Skeletal muscle satellite cell (primary cell): ENCODE results near the gene RTKN2.
A peak's percentile ranks its signal among the peaks of the same experiment; 100 is the strongest.
"Not testable (repeated sequence)": the region's sequence is repeated elsewhere in the genome, so short reads cannot be mapped to it uniquely, and the experiment has no call there.

ENCODE experiments used
- H3K27me3 ChIP-seq: 2 replicates; pipeline ENCODE4 v1.7.0; 2013; ENCODE audit warnings: low read length; ENCODE audit not compliant: control insufficient read depth, insufficient read depth
- H3K36me3 ChIP-seq: 2 replicates; pipeline ENCODE4 v1.7.0; 2013; ENCODE audit warnings: mild to moderate bottlenecking, control low read depth, low read length; ENCODE audit not compliant: insufficient read depth
- H3K4me1 ChIP-seq: 2 replicates; pipeline ENCODE4 v1.7.0; 2013; ENCODE audit warnings: low read length; ENCODE audit not compliant: control insufficient read depth, insufficient read depth
- H3K4me2 ChIP-seq: 2 replicates; pipeline ENCODE4 v1.7.0; 2013; ENCODE audit warnings: mild to moderate bottlenecking, low read length
- H3K4me3 ChIP-seq: 2 replicates; pipeline ENCODE4 v1.7.0; 2013; ENCODE audit warnings: low read length
- H3K9ac ChIP-seq: 2 replicates; pipeline ENCODE4 v1.7.0; 2013; ENCODE audit warnings: mild to moderate bottlenecking, low read depth, low read length, moderate library complexity
- H3K9me3 ChIP-seq: replicated peaks from 2 replicates; pipeline ENCODE4 v1.7.0; 2013; ENCODE audit warnings: mild to moderate bottlenecking, control low read depth, low read length

RTKN2 gene

DNA sequence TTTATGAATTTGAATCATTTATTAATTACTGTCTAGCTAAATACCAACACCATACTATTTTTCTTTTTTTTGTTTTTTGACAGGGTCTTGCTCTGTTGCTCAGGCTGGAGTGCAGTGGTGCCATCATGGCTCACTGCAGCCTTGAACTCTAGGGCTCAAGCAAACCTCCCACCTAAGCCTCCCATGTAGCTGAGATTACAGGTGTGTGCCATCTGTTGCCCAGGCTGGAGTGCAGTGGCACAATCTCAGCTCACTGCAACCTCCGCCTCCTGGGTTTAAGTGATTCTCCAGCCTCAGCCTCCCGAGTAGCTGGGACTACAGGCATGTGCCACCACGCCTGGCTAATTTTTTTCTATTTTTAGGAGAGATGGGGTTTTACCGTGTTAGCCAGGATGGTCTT is 27.1 kb downstream of the RTKN2 start:
- H3K4me1 ChIP-seq: peaks cover 68% of the 10 kb centered on the region
- H3K4me2 ChIP-seq, H3K4me3 ChIP-seq, H3K27me3 ChIP-seq, H3K36me3 ChIP-seq, H3K9ac ChIP-seq, H3K9me3 ChIP-seq: not testable (repeated sequence)

DNA sequence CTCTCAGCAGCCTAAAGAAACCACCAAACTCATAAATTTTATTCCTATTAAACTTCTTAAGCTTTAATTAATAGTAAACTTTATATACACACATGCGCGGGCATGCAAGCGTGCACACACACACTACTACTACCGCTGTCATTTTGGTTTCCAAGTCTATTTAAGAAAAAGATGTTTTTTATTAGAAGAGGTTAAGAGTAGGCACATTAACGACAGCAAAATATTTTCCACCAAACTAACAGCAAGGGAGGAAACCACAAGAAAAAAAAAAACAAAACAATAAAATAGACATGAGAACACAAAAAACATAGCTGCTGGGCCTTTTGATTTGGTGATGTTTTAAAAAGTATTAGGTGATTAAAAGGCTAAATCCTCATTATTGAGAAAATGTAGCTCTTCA is 28.6 kb downstream of the RTKN2 start:
- Histone ChIP-seq H3K4me2 (peak overlapping the region; percentile 11), H3K4me3 (no peak overlapping the region), H3K36me3 (no peaks in the 10 kb centered on the region), H3K27me3 (no peaks in the 10 kb centered on the region), H3K9me3 (no peaks in the 10 kb centered on the region), H3K9ac (peak overlapping the region; percentile 43), H3K4me1 (peaks cover 56% of the 10 kb centered on the region)

DNA sequence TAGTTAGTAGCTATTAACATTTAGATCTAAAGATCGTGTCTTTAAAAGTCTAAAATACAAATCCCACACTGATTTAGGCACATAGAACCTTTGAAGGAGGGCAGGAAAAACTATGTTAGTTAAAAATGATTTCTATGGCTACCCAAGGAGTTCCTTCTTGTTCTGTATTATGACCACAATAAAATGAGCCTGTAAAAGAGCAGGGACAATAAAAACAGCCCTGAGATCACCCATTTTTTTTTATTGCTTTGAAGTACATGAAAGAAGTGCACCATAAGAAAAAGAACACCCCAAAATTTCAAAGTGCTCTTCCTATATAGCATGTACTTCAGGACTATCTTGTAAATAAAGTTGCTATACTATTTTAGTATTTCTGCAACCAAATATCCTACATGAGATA is 29.8 kb downstream of the RTKN2 start:
- no peak overlapping the region for H3K4me2 ChIP-seq
- no peaks in the 10 kb centered on the region for H3K9me3 ChIP-seq
- H3K36me3 ChIP-seq: no peaks in the 10 kb centered on the region
- no peak overlapping the region for H3K9ac ChIP-seq
- H3K27me3 ChIP-seq: no peaks in the 10 kb centered on the region
- no peak overlapping the region for H3K4me3 ChIP-seq
- peaks cover 58% of the 10 kb centered on the region for H3K4me1 ChIP-seq

DNA sequence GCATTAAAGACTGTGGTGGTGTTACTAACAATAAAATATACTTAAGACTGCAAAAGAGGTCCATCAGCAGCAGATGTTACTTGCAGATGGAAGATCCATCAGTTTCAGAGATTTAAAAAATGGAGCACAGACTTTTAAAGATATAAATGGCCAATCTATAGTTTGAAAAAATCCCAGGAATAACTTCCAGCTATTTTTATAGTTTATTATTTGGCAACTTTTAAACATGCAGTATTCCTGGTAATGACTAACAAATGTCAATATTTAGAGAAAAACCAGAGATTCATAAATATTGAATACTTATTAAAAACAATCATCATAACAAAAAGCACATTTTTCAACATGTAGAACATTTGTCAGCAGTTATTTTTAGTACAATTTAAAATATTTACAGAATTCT is 30.7 kb downstream of the RTKN2 start:
- H3K27me3 ChIP-seq: no peaks in the 10 kb centered on the region
- no peaks in the 10 kb centered on the region for H3K36me3 ChIP-seq
- peaks cover 62% of the 10 kb centered on the region for H3K4me1 ChIP-seq
- H3K9me3 ChIP-seq: no peaks in the 10 kb centered on the region
- no peak overlapping the region for H3K4me2 ChIP-seq
- no peak overlapping the region for H3K4me3 ChIP-seq
- H3K9ac ChIP-seq: no peak overlapping the region

DNA sequence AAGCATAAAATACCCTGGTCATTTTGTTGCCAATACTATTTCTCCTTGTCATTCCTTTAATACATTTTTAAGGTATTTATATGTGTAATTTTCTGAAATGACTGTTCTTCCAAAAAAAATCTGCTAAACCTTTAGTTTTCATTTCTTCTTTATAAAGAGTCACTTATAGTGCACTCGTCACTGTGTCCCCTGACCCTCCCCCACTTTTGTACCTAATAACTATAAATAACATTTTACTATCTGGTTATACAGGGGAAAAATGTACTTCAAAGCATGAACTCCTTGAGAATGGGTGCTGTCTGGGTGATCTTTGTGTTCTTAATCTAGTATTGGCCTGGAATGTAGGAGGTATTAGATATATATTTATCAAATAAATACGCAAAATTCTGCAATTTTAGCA is 31.1 kb downstream of the RTKN2 start:
- H3K4me2 ChIP-seq: no peak overlapping the region
- H3K4me3 ChIP-seq: no peak overlapping the region
- no peak overlapping the region for H3K9ac ChIP-seq
- H3K36me3 ChIP-seq: no peaks in the 10 kb centered on the region
- H3K4me1 ChIP-seq: peaks cover 64% of the 10 kb centered on the region
- H3K27me3 ChIP-seq: no peaks in the 10 kb centered on the region
- H3K9me3 ChIP-seq: no peaks in the 10 kb centered on the region

DNA sequence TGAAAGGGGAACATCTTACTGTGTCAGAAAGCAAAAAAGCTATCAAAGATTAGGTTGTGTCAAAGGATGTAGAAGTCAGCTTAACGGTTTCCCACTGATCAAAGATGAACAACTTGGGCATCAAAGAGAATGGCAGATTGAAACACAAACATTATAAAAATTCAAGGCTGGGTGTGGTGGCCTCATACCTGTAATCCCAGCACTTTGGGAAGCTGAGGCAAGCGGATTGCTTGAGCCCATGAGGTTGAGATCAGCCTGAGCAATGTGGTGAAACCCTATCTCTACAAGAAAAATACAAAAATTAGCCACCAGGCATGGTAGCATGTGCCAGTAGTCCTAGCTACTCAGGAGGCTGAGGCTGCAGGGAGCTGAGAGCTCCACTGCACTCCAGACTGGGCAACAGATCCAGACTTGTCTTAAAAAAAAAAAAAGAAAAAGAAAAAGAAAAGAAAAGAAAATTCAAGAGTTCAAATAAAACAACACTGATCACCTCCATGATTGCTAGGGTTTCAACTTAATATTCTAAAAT is 34.5 kb downstream of the RTKN2 start:
- Histone ChIP-seq H3K9ac (no peak overlapping the region), H3K36me3 (no peaks in the 10 kb centered on the region), H3K4me1 (peaks cover 74% of the 10 kb centered on the region), H3K9me3 (no peaks in the 10 kb centered on the region), H3K4me2 (peak overlapping the region; percentile 41), H3K4me3 (no peak overlapping the region), H3K27me3 (no peaks in the 10 kb centered on the region)

DNA sequence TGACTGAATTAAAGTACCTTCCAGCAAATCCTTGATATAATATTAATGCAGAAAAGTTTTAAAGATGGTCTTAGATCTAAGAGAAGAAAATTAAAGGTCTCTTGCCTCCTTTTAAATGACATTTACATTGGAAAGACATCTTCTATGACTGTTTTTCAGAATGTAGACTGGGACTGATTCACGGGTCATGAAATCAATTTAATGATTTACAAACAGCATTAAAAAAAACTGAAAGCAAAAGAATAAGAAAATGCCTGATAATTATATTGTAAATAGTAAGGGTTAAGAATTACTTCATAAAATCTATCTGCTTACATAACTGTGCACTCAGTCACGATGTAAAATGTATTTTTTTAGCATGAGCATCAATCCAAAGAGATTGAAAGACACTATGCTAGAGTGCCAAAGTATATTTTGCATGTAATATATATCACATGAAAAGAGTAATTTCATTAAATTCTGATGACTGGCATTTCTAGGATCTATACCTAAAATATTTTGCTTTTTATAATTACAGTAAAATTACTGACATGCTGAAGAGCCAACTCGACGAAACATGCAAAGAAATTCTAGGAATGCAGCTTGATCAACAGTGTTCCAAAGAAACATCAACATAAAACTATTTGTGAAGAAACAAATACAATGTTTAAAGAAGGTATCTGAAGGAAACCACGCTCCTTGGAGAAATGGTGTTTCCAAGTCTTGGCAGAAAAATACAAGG is 35.1 kb downstream of the RTKN2 start:
- Histone ChIP-seq H3K4me2 (peak overlapping the region; percentile 41), H3K9ac (peak overlapping the region; percentile 43), H3K4me3 (no peak overlapping the region), H3K4me1 (peaks cover 68% of the 10 kb centered on the region), H3K36me3 (no peaks in the 10 kb centered on the region), H3K27me3 (no peaks in the 10 kb centered on the region), H3K9me3 (no peaks in the 10 kb centered on the region)

DNA sequence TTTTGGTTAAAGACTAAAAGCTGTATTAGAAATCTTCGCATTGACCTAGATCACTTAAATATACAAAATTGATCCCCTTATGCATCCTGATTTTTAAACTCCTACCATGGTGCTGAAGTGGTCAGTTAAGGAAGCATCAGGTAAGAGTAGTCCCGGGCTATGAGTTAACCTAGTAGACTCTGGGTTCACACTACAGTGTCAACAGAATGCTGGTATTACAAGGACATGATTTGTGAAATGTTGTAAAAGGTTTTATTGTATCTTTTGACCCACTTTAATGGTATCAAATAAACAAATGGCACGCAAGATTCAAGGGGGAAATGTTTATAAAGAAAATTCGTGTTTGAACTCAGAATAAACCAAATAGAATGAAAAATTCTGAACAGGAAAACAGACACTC is 36.8 kb downstream of the RTKN2 start:
- peak overlapping the region; percentile 70 for H3K9ac ChIP-seq
- no peaks in the 10 kb centered on the region for H3K36me3 ChIP-seq
- peak overlapping the region; percentile 49 for H3K4me2 ChIP-seq
- H3K4me3 ChIP-seq: peak overlapping the region; percentile 41
- no peaks in the 10 kb centered on the region for H3K27me3 ChIP-seq
- no peaks in the 10 kb centered on the region for H3K9me3 ChIP-seq
- H3K4me1 ChIP-seq: peaks cover 51% of the 10 kb centered on the region

DNA sequence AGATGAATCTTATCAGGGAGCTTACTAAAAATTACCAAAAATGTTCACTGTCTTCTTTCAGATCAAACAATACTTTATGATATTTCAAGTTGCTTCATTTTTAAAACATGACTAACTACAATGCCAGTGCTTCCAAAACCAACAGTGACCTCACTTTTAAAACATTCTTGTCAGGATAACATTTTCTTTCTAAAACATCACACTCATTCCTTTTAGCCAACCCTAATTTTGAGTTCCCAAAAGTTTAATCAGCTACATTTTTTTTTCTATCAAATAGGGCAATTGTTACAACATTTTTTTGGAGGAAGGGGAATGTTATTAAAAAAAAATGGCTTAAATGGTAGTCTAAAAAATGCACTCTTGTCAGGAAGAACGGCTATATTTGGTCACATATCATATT is 37.3 kb downstream of the RTKN2 start:
- Histone ChIP-seq H3K4me2 (peak overlapping the region; percentile 58), H3K36me3 (no peaks in the 10 kb centered on the region), H3K4me3 (peak overlapping the region; percentile 41), H3K9me3 (no peaks in the 10 kb centered on the region), H3K9ac (peak overlapping the region; percentile 70), H3K4me1 (peaks cover 50% of the 10 kb centered on the region), H3K27me3 (no peaks in the 10 kb centered on the region)

DNA sequence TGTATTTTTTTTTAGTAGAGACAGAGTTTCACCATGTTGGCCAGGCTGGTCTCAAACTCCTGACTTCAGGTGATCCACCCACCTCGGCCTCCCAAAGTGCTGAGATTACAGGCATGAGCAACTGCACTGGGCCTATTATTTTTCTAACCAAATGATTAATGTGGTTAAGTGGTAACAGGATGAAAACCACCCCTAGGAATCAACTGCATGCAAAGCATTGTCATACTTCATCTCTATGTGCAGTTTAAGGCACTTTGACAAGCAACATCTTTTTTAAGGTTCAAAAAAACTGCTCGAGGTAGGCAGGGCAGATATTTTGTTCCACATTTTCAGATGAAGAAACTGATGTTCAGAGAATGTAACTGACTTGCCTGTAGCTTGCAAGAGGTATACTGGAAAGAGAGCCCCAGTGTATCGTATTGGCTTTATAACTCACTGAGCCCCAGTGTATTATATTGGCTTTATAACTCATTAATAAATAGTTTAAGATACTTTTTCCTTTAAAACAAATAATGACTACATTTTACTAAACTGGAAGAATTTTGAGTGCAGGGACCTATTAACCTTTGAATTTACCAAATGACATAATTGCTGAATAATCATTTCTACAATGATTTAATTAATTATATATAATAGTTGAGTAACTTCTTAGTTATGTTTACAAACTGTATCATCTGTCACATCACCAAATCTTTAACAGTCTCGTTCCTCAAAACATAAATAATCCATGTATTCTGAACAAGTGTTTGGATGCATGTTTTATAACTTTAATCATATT is 38.1 kb downstream of the RTKN2 start:
- H3K9me3 ChIP-seq: no peaks in the 10 kb centered on the region
- no peaks in the 10 kb centered on the region for H3K36me3 ChIP-seq
- peak overlapping the region; percentile 64 for H3K9ac ChIP-seq
- H3K4me3 ChIP-seq: no peak overlapping the region
- no peaks in the 10 kb centered on the region for H3K27me3 ChIP-seq
- H3K4me2 ChIP-seq: peak overlapping the region; percentile 58
- peaks cover 50% of the 10 kb centered on the region for H3K4me1 ChIP-seq

DNA sequence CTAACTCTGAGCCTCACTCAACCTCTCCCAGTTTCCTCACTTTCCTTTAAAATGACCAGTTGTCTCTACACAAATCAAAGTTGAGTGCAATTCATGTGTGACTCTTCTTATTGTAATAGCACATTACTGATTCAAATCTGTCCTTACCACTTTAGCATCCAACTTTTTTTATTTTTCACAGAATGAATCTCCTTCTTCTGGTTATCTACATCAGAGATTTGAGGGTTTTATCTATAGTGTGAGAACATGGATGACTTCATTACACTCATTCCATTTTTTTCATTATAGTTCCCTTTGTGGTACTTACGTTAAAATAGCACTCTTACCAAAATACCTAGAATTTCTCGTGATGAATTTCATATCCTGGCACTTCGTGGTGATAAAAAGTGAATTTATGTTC is 43.3 kb downstream of the RTKN2 start:
- Histone ChIP-seq H3K36me3 (no peaks in the 10 kb centered on the region), H3K4me2 (no peak overlapping the region), H3K4me3 (no peak overlapping the region), H3K9ac (no peak overlapping the region), H3K27me3 (no peaks in the 10 kb centered on the region), H3K4me1 (peaks cover 10% of the 10 kb centered on the region), H3K9me3 (no peaks in the 10 kb centered on the region)
